NT2/D1 (cell line): ENCODE results near the gene TCN2.

Experiments
- SUZ12 ChIP-seq: IDR thresholded peaks from 2 replicates; pipeline ENCODE4 v1.6.1; 2011; ENCODE audit not compliant: insufficient read length, insufficient read depth; ENCODE audit errors: extremely low read depth
- YY1 ChIP-seq: IDR thresholded peaks from 2 replicates; pipeline ENCODE4 v1.6.1; 2011; ENCODE audit not compliant: insufficient read length, insufficient read depth

DNA sequence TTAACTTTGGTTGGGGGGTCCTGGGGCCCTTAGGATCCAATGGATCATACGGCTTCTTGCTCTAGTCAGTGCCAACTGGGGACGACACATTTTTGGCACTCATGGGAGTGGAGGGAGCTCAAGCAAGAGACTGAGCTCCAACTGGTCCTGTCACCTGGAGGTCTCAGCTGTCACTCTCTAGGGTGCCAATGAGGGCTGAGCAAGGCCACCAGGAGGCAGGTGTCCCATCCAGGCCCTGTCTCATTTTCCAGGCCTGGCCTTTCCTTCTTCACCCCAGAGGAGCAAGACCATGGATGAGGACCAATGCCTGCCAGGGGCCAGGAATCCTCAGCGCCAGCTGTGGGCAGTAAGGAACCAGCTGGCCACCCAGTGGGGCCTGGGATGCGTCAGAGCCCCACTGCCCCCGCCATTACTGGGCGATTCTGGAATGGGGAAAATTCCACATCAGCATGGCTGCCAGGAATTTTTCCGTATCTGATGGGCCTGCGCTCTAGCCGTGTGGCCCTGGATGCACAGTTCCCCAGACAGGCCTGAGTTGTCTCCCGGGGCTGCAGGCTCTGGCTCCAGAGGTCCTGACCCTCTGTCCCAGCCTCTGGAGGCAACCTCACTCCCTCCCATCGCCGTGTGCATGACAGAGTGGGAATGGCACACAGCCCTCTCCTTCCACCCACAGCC, 31.8 kb upstream of the TCN2 start:
- TF ChIP-seq SUZ12 = no peak
- no peak for TF ChIP-seq YY1
